ENCODE results near the gene HUS1. TPM values are rescaled to one million over a fixed set of nuclear protein-coding genes. Genes with fewer than 3 reads are reported as not detected.

HUS1 gene
- total RNA-seq, result 11.8 and 13.7 TPM in 2 replicates

DNA sequence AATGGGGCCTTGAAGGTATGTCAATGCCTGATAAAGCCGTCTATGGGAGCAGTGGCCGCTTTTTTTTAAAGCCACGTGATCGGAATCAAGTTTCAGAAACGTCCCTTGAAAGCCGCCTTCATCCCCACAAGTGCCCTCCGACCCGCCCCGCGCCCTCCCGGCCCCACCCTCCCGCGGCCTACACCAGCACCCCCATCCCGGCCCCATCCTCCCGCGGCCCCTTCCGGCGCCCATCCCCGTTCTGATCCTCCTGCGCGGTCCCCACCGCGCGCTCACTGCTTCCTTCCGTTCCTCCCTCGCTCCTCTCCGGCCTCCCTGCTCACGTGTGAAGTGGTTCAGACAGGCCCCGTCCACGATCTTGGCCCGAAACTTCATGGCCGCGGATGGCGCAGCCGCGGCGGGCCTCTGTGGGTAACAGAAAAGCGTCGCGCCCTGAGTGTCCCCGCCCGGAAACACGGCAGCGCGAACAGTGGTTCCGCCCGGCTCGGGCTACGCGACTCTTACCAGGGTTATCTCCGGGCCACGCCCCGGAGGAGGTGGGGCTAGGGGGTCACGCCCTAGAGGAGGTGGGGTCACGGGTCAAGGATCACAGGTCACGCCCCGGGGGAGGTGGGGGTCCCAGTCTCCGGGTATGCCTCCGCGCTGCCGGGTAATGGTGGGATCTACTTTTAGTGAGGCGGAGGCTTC, at the start of gene HUS1:
Gene HUS1, minus strand, starts transcription at position 471 of the 687 bp plus-strand sequence. Its CDS starts 96 bp downstream, at position 375.

DNA sequence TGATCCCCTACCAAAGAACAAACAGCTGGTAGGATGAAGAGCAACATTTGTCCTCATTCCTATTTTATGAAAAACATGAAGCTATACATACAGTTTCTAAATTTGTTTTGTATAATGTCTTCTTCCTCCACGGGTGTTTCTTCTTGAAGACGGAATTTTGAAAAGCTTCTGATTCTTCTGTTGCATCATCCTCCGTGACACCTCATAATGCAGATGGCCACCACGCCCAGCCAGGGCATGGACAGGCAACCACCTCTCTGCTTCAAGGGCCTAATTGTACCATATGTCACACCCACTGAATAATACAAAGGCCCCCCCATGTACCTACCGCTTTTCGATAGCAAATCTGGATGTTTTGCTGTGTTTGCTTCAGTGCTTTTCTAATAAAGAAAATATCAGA, 49.5 kb upstream of the HUS1 start, which contains the start of gene SUN3:
Gene SUN3, minus strand, starts transcription at position 170 of the 400 bp plus-strand sequence. Its CDS starts 169 bp downstream, at position 1.

DNA sequence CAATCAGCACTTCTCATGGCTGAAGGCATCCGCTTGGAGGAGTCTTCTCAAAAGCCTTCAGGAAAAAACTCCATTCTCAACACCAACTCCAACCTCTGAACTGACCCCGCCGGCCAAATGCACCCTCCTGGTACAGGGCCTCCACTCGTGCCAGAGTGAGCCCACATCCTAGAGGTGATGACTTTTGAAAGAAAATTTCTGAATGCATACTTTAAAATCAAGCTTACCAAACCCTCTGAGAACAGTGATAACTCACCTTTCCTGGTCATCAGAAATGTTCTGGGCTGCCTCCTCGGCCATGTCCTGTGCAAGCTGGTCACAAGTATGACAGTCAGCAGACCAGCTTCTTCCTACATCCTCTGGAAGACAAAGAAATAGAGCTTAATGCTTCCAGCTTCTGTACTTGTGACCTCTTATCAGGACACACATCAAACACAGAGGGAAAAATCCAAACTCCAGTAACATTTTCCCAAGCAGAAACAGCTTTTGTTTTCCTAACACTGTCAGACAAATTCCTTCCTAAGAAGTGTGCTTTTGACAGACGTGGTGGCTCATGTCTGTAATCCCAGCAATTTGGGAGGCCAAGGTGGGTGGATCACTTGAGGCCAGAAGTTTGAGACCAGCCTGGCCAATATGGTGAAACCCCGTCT, 31.1 kb downstream of the HUS1 start, which contains the start of gene PKD1L1:
Gene PKD1L1, minus strand, starts transcription at position 326 of the 650 bp plus-strand sequence. Its CDS starts 26 bp downstream, at position 300.

Other genes starting within 250 kb of the HUS1 start
- gene PKD1L1, start 31.1 kb downstream of the HUS1 start, total RNA-seq, result 0.07 TPM in 1 of 2 replicates, not detected in the other
- not detected in 2 replicates for gene SUN3, start 49.5 kb upstream of the HUS1 start, total RNA-seq
- 0.14 TPM in 2 replicates for gene C7orf57, start 55.9 kb upstream of the HUS1 start, total RNA-seq
- 79.9 and 81.5 TPM in 2 replicates for gene UPP1, start 109.7 kb upstream of the HUS1 start, total RNA-seq
- 0.84 and 0.99 TPM in 2 replicates for gene ABCA13, start 191.8 kb upstream of the HUS1 start, total RNA-seq

All from airway epithelial cell (primary cell).